DND-41 (cell line): ENCODE measurements around the gene JAKMIP2.

Experiments
- ATAC-seq: fragments of 200-7000 bp; cut with Tn5 transposase; 3 replicates; pipeline ENCODE4 v1.9.1; 2021; ENCODE audit warnings: low read depth; ENCODE audit not compliant: insufficient read depth
- DNase-seq: peaks from one replicate; pipeline ENCODE4 v3.0.0-alpha.2; 2020
- H2AFZ ChIP-seq: 2 replicates; pipeline ENCODE4 v1.6.0; 2012; ENCODE audit warnings: low read depth, low read length
- H3K27ac ChIP-seq: 2 replicates; pipeline ENCODE4 v1.5.1; 2012; ENCODE audit warnings: low read length, inconsistent platforms
- H3K27me3 ChIP-seq: fragments of 200-600 bp; sonication (generic); 2 replicates; pipeline ENCODE4 v1.6.0; 2012; ENCODE audit warnings: low read length, mild to moderate bottlenecking, inconsistent platforms; ENCODE audit not compliant: insufficient read depth, poor library complexity
- H3K36me3 ChIP-seq: 2 replicates; pipeline ENCODE4 v1.5.1; 2012; ENCODE audit warnings: low read length, inconsistent platforms; ENCODE audit not compliant: insufficient read depth
- H3K4me1 ChIP-seq: 2 replicates; pipeline ENCODE4 v1.5.1; 2012; ENCODE audit warnings: mild to moderate bottlenecking, low read length; ENCODE audit not compliant: insufficient read depth
- H3K4me2 ChIP-seq: 2 replicates; pipeline ENCODE4 v1.6.0; 2012; ENCODE audit warnings: mild to moderate bottlenecking, moderate library complexity, low read length, inconsistent platforms; ENCODE audit not compliant: insufficient read depth
- H3K4me3 ChIP-seq, 2 experiments: fragments of 200-600 bp in 1 of 2; shearing (Covaris generic) in 1 of 2; 2 replicates each; pipeline ENCODE4 v1.5.1; 2012 to 2016; ENCODE audit warnings: inconsistent platforms in 2 of 2, low read length in 2 of 2, mild to moderate bottlenecking in 2 of 2, low read depth in 1 of 2, moderate library complexity in 1 of 2
- H3K79me2 ChIP-seq: 2 replicates; pipeline ENCODE4 v1.6.0; 2012; ENCODE audit warnings: low read length, inconsistent platforms; ENCODE audit not compliant: insufficient read depth
- H3K9ac ChIP-seq: 2 replicates; pipeline ENCODE4 v1.6.0; 2012; ENCODE audit warnings: low read depth, mild to moderate bottlenecking, inconsistent platforms, low read length, moderate library complexity
- H3K9me3 ChIP-seq: 2 replicates; pipeline ENCODE4 v1.5.1; 2012; ENCODE audit warnings: low read length, moderate library complexity, mild to moderate bottlenecking, inconsistent platforms; ENCODE audit not compliant: insufficient read depth, severe bottlenecking
- H4K20me1 ChIP-seq: 2 replicates; pipeline ENCODE4 v1.6.0; 2012; ENCODE audit warnings: low read length; ENCODE audit not compliant: insufficient read depth
- CTCF ChIP-seq: IDR thresholded peaks from 2 replicates; pipeline ENCODE4 v1.5.1; 2012; ENCODE audit warnings: borderline replicate concordance, low read length, moderate library complexity, mild to moderate bottlenecking; ENCODE audit not compliant: poor library complexity, severe bottlenecking; ENCODE audit errors: extremely low read depth
- EZH2 ChIP-seq: IDR thresholded peaks from 3 replicates; pipeline ENCODE4 v1.6.1; 2012; ENCODE audit warnings: borderline replicate concordance, low read depth, mild to moderate bottlenecking, moderate library complexity, low read length, inconsistent platforms; ENCODE audit not compliant: severe bottlenecking

JAKMIP2 gene

DNA sequence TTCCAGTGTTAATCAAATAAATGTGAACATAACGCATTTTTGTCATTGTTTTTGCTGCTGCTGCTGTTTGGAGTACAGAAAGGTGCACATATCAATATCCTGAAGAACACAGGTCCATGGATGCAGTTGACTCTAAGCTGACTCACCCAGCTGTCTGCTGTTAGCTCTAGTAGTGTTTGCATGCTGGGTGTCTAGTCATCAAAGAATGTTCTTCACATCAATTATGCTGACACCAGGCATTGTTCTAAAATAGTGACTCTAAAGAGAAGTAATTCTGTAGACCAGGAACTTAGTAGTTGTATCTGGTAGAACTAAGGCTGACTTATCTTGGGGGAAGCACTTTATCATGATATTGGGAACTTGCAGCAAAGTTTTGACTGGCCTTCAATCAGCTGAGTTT, 217.0 kb downstream of the JAKMIP2 start:
- no peak overlapping the region for H3K4me2 ChIP-seq
- DNase-seq (no peak), ATAC-seq (no peak)
- no peak overlapping the region for H3K27ac ChIP-seq
- H3K9ac ChIP-seq, result no peak overlapping the region
- no peaks in the 10 kb centered on the region for H3K4me1 ChIP-seq
- H3K36me3 ChIP-seq, result no peaks in the 10 kb centered on the region
- TF ChIP-seq EZH2 (no peak), CTCF (no peak)
- H2AFZ ChIP-seq, result no peak overlapping the region
- H3K4me3 ChIP-seq, result no peak overlapping the region
- no peaks in the 10 kb centered on the region for H3K79me2 ChIP-seq
- H3K9me3 ChIP-seq, result no peaks in the 10 kb centered on the region
- H4K20me1 ChIP-seq, result no peaks in the 10 kb centered on the region
- H3K27me3 ChIP-seq, result no peaks in the 10 kb centered on the region

GRCh38 chr5:147564124-147564486, 218.4 kb downstream of the JAKMIP2 start:
- Histone ChIP-seq H3K36me3 (no peaks in the 10 kb centered on the region), H4K20me1 (no peaks in the 10 kb centered on the region), H3K4me1 (no peaks in the 10 kb centered on the region), H3K4me3 (no peak overlapping the region), H2AFZ (no peak overlapping the region), H3K9ac (no peak overlapping the region), H3K79me2 (no peaks in the 10 kb centered on the region), H3K9me3 (no peaks in the 10 kb centered on the region), H3K4me2 (no peak overlapping the region), H3K27me3 (no peaks in the 10 kb centered on the region), H3K27ac (no peak overlapping the region)
- TF ChIP-seq CTCF, result no peak
- ATAC-seq (no peak), DNase-seq (no peak)

- H3K79me2 ChIP-seq, result no peaks in the 10 kb centered on the region
- no peak overlapping the region for H3K4me3 ChIP-seq
- no peak overlapping the region for H3K27ac ChIP-seq
- no peaks in the 10 kb centered on the region for H4K20me1 ChIP-seq
- no peaks in the 10 kb centered on the region for H3K36me3 ChIP-seq
- H3K4me2 ChIP-seq, result no peak overlapping the region
- H3K9me3 ChIP-seq, result no peaks in the 10 kb centered on the region
- H3K9ac ChIP-seq, result no peak overlapping the region
- ATAC-seq (no peak), DNase-seq (no peak)
- H2AFZ ChIP-seq, result no peak overlapping the region
- no peaks in the 10 kb centered on the region for H3K27me3 ChIP-seq
- H3K4me1 ChIP-seq, result no peaks in the 10 kb centered on the region
- TF ChIP-seq EZH2 (no peak), CTCF (no peak)
Measured at GRCh38 chr5:147563466-147564123, 218.9 kb downstream of the JAKMIP2 start.

DNA sequence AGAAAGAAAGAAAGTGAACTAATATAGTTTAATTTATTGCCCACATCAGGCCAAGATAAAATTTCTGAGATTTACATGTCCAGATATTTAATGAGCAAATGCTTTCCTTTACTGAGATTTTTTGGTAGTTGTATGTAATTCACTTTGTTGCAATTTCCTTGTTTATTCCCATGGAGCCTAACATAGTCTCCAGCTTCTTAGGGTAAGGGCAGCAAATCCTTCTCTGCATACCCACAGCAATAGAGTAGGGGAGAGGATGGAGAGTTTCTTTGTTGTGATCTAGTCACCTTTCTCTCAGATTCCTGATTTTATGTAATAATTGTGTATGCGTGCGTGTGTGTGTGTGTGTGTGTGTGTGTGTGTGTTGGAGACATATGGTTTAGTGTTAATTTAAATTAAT, 221.1 kb downstream of the JAKMIP2 start:
- no peak overlapping the region for H3K4me3 ChIP-seq
- DNase-seq (no peak), ATAC-seq (no peak)
- H3K36me3 ChIP-seq, result no peaks in the 10 kb centered on the region
- H3K4me2 ChIP-seq, result no peak overlapping the region
- no peaks in the 10 kb centered on the region for H3K9me3 ChIP-seq
- no peaks in the 10 kb centered on the region for H4K20me1 ChIP-seq
- H2AFZ ChIP-seq, result no peak overlapping the region
- no peak overlapping the region for H3K27ac ChIP-seq
- no peak for TF ChIP-seq EZH2
- TF ChIP-seq CTCF, result no peak
- H3K4me1 ChIP-seq, result no peaks in the 10 kb centered on the region
- H3K9ac ChIP-seq, result no peak overlapping the region
- H3K79me2 ChIP-seq, result no peaks in the 10 kb centered on the region
- no peaks in the 10 kb centered on the region for H3K27me3 ChIP-seq
